Neural progenitor cell (in vitro differentiated cells): ENCODE results near the gene PRR30. TPM values are rescaled to one million over a fixed set of nuclear protein-coding genes. Genes with fewer than 3 reads are reported as not detected.
A peak's percentile ranks its signal among the peaks of the same experiment; 100 is the strongest.

Experiments
- DNase-seq: peaks from one replicate; pipeline ENCODE4 v3.0.0-alpha.2; 2016; ENCODE audit warnings: low spot score
- H2AFZ ChIP-seq: fragments of 200-600 bp; sonication (generic); replicated peaks from 2 replicates; pipeline ENCODE4 v1.6.1; 2016; ENCODE audit warnings: antibody characterized with exemption
- H3F3A ChIP-seq: fragments of 200-600 bp; sonication (generic); 2 replicates; pipeline ENCODE4 v1.6.1; 2016; ENCODE audit warnings: antibody characterized with exemption, low read depth
- H3K27ac ChIP-seq: fragments of 200-600 bp; sonication (generic); 2 replicates; pipeline ENCODE4 v1.5.1; 2016; ENCODE audit warnings: mild to moderate bottlenecking
- H3K27me3 ChIP-seq: fragments of 200-600 bp; sonication (generic); 2 replicates; pipeline ENCODE4 v1.6.1; 2016; ENCODE audit warnings: mild to moderate bottlenecking, moderate library complexity
- H3K36me3 ChIP-seq: fragments of 200-600 bp; sonication (generic); 2 replicates; pipeline ENCODE4 v1.5.1; 2016
- H3K4me1 ChIP-seq: fragments of 200-600 bp; sonication (generic); 2 replicates; pipeline ENCODE4 v1.6.1; 2016; ENCODE audit warnings: mixed run types
- H3K4me2 ChIP-seq: fragments of 200-600 bp; sonication (generic); 2 replicates; pipeline ENCODE4 v1.6.1; 2016
- H3K4me3 ChIP-seq: fragments of 200-600 bp; sonication (generic); 2 replicates; pipeline ENCODE4 v1.5.1; 2016
- H3K79me2 ChIP-seq: fragments of 200-600 bp; sonication (generic); 2 replicates; pipeline ENCODE4 v1.6.1; 2016; ENCODE audit warnings: low read depth
- H3K9ac ChIP-seq: fragments of 200-600 bp; sonication (generic); 2 replicates; pipeline ENCODE4 v1.6.1; 2016
- H3K9me3 ChIP-seq: fragments of 200-600 bp; sonication (generic); 2 replicates; pipeline ENCODE4 v1.5.1; 2016; ENCODE audit warnings: low read depth
- H4K20me1 ChIP-seq: fragments of 200-600 bp; sonication (generic); 2 replicates; pipeline ENCODE4 v1.6.1; 2016; ENCODE audit warnings: low read depth
- H3K27ac Mint-ChIP-seq: 3 replicates; pipeline ENCODE4 v1.8.0; 2021; ENCODE audit warnings: mixed read lengths
- H3K27me3 Mint-ChIP-seq: 2 replicates; pipeline ENCODE4 v1.8.0; 2022; ENCODE audit warnings: low read depth, mild to moderate bottlenecking, inconsistent platforms, moderate library complexity, mixed read lengths; ENCODE audit not compliant: insufficient read depth
- H3K36me3 Mint-ChIP-seq: 3 replicates; pipeline ENCODE4 v1.8.0; 2021; ENCODE audit warnings: mixed read lengths
- H3K4me1 Mint-ChIP-seq: 3 replicates; pipeline ENCODE4 v1.8.0; 2021; ENCODE audit warnings: mixed read lengths
- H3K4me3 Mint-ChIP-seq: 3 replicates; pipeline ENCODE4 v1.8.0; 2021; ENCODE audit warnings: mild to moderate bottlenecking, moderate library complexity, mixed read lengths
- H3K9me3 Mint-ChIP-seq: 3 replicates; pipeline ENCODE4 v1.8.0; 2020; ENCODE audit warnings: mixed read lengths
- CTCF ChIP-seq: fragments of 200-600 bp; sonication (generic); IDR thresholded peaks from 2 replicates; pipeline ENCODE4 v1.5.1; 2017; ENCODE audit warnings: antibody characterized with exemption, mild to moderate bottlenecking
- EZH2 ChIP-seq: fragments of 200-600 bp; sonication (generic); IDR thresholded peaks from 2 replicates; pipeline ENCODE4 v1.6.1; 2017; ENCODE audit warnings: antibody characterized with exemption, mild to moderate bottlenecking, moderate library complexity
- EZH2phosphoT487 ChIP-seq: fragments of 200-600 bp; sonication (generic); IDR thresholded peaks from 2 replicates; pipeline ENCODE4 v1.6.1; 2017; ENCODE audit warnings: antibody characterized with exemption
- total RNA-seq: library from RNA; depleted of rRNA; stranded (reverse); fragments of >200 nt; gene quantifications from 2 replicates; pipeline ENCODE4 v1.2.3, GENCODE V29; 2015; ENCODE audit warnings: low replicate concordance

The PRR30 gene
- total RNA-seq, 1 donor from 2014 or later = not detected

- no peak for TF ChIP-seq EZH2
Observed at GRCh38 chr2:27154488-27154887, 15.3 kb upstream of the PRR30 start.

DNA sequence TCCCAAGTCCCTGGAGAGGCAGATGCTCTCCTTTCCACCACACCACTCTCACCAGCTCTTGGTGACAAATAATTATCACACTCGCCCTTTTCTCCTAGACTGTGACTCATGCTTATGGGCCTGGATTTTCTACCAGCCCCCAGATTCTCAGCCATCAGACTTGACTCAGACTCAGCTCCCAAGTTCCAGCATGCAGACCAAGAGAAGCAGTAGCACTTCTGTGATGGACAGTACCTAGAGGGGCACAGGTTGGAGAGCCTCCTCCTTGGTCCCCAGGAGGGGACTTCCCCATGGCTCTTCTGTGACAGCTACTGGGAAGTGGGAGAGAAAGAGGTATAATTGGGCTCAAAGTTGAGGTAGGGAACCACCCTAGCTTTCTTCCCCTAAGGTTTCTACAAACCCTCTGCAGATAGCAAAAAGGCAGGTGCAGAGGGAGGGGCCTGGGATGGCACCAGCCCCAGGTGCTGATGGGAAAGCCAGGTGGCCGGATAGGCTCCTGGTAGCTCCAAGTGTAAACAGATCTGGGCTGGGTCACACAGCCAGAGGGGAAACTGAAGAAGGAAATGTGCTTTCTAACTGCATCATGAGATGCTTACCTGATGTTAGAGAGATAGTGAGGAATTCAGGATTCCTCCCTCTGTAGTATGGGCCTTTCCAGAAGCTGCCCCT, 13.7 kb upstream of the PRR30 start:
- Histone ChIP-seq H2AFZ (no peak overlapping the region), H3K9me3 (no peaks in the 10 kb centered on the region), H3K27ac (no peak overlapping the region), H3K36me3 (no peaks in the 10 kb centered on the region), H3F3A (no peaks in the 10 kb centered on the region), H4K20me1 (no peaks in the 10 kb centered on the region), H3K79me2 (no peaks in the 10 kb centered on the region), H3K4me1 (no peaks in the 10 kb centered on the region), H3K4me2 (no peak overlapping the region), H3K9ac (no peak overlapping the region), H3K27me3 (no peaks in the 10 kb centered on the region), H3K4me3 (no peak overlapping the region)
- DNase-seq = no peak
- peaks cover 2% of the 10 kb centered on the region for H3K9me3 Mint-ChIP-seq
- TF ChIP-seq CTCF (no peak), EZH2 (no peak)
- H3K4me3 Mint-ChIP-seq = no peak overlapping the region
- H3K4me1 Mint-ChIP-seq = no peaks in the 10 kb centered on the region
- no peaks in the 10 kb centered on the region for H3K36me3 Mint-ChIP-seq
- H3K27me3 Mint-ChIP-seq = peaks cover 5% of the 10 kb centered on the region
- peak overlapping the region; percentile 53 for H3K27ac Mint-ChIP-seq

More at GRCh38 chr2:27154488-27154887, 15.3 kb upstream of the PRR30 start:
- Mint-ChIP-seq H3K9me3 (peaks cover 2% of the 10 kb centered on the region), H3K4me1 (no peaks in the 10 kb centered on the region), H3K4me3 (no peak overlapping the region), H3K27ac (no peak overlapping the region), H3K27me3 (peaks cover 5% of the 10 kb centered on the region), H3K36me3 (no peaks in the 10 kb centered on the region)
- Histone ChIP-seq H3K4me2 (no peak overlapping the region), H3F3A (no peaks in the 10 kb centered on the region), H4K20me1 (no peaks in the 10 kb centered on the region), H3K79me2 (no peaks in the 10 kb centered on the region), H3K27me3 (no peaks in the 10 kb centered on the region), H2AFZ (no peak overlapping the region), H3K9me3 (no peaks in the 10 kb centered on the region), H3K27ac (no peak overlapping the region), H3K9ac (no peak overlapping the region), H3K4me1 (no peaks in the 10 kb centered on the region), H3K36me3 (no peaks in the 10 kb centered on the region), H3K4me3 (no peak overlapping the region)
- no peak for DNase-seq

DNA sequence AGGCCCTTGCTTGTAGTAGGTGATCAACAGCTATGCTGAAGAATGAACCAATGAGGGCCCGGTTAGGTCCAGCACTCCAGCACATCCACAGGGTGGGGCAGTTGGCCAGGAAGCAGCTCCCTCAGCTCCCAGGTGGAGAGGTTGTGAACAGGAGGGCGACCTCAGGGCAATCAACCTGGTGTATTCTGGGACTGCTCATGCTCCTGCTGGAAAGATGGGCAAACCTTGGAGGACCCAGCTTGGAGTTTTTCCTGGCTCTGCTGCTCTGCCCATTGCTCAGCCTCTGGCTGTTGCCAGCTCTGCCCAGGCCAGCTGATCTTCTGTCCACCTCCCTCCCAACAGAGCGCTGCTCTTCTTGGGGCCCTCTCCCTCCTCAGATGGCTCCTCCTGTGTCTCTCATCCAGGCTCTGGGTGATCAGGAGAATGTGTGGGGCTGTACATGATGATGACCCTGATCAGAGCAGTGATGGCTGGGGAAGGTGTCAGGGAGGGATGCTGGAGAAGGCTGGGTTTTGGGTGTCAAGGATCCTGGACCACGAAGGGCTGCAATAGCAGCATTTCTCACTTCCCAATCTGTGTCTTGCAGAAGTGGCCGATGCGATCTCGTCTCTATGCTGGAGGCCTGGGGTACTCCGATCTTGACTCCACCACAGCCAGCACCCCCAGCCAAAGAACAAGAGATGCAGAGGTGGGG, 13.0 kb upstream of the PRR30 start:
- Mint-ChIP-seq H3K27ac (peak overlapping the region; percentile 53), H3K4me3 (no peak overlapping the region), H3K4me1 (no peaks in the 10 kb centered on the region), H3K27me3 (peaks cover 5% of the 10 kb centered on the region), H3K9me3 (peaks cover 2% of the 10 kb centered on the region), H3K36me3 (no peaks in the 10 kb centered on the region)
- no peaks in the 10 kb centered on the region for H3K27me3 ChIP-seq
- no peaks in the 10 kb centered on the region for H4K20me1 ChIP-seq
- no peak overlapping the region for H3K4me3 ChIP-seq
- H3K4me1 ChIP-seq = no peaks in the 10 kb centered on the region
- DNase-seq = no peak
- H3K36me3 ChIP-seq = no peaks in the 10 kb centered on the region
- no peak overlapping the region for H3K27ac ChIP-seq
- H3K4me2 ChIP-seq = no peak overlapping the region
- H2AFZ ChIP-seq = no peak overlapping the region
- no peaks in the 10 kb centered on the region for H3K79me2 ChIP-seq
- TF ChIP-seq EZH2phosphoT487 = no peak
- no peak for TF ChIP-seq EZH2
- no peak for TF ChIP-seq CTCF
- H3F3A ChIP-seq = no peaks in the 10 kb centered on the region
- H3K9ac ChIP-seq = no peak overlapping the region
- no peaks in the 10 kb centered on the region for H3K9me3 ChIP-seq

DNA sequence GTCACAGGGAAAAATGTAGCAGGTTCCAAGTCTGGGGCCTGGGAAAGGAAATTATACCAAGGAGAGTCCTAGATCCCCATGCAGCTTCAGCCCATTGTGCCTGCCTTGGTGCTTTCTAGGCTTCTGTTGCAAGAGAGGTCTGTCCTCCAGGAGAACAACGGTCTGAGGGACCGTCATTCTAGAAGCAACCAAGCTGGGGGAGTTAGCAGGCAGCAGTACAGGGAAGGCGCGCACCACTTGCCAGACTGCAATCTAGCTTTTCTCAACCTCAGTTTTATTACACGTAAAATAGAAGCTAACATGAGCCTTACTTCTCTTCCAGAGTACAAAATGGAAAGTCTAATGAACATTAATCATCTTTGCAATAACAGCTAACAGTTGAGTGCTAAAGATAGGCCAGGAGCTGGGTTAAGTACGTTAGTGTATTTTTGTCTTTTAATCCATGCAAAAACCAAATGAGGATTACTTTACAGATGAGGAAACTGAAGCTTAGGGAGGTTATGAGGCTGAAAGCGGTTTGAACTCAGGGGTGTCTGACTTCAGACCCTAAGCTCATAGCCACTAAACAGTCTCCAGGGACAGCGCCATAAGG, 11.5 kb upstream of the PRR30 start:
- H3K9me3 Mint-ChIP-seq = peaks cover 2% of the 10 kb centered on the region
- no peaks in the 10 kb centered on the region for H3K4me1 Mint-ChIP-seq
- Histone ChIP-seq H3K9me3 (no peaks in the 10 kb centered on the region), H3K9ac (no peak overlapping the region), H3K36me3 (no peaks in the 10 kb centered on the region), H3K79me2 (no peaks in the 10 kb centered on the region), H3K4me1 (no peaks in the 10 kb centered on the region), H3K4me3 (no peak overlapping the region), H3F3A (no peaks in the 10 kb centered on the region), H3K4me2 (no peak overlapping the region), H4K20me1 (no peaks in the 10 kb centered on the region), H2AFZ (no peak overlapping the region), H3K27me3 (no peaks in the 10 kb centered on the region), H3K27ac (no peak overlapping the region)
- H3K27me3 Mint-ChIP-seq = peaks cover 5% of the 10 kb centered on the region
- no peak overlapping the region for H3K4me3 Mint-ChIP-seq
- H3K36me3 Mint-ChIP-seq = no peaks in the 10 kb centered on the region
- TF ChIP-seq EZH2 = no peak
- no peak for TF ChIP-seq CTCF
- no peak for TF ChIP-seq EZH2phosphoT487
- no peak overlapping the region for H3K27ac Mint-ChIP-seq
- no peak for DNase-seq
